Embryonic facial prominence (tissue), 1 donor: ENCODE data around the gene RTL1.

Experiments
- DNase-seq: peaks from one replicate; pipeline ENCODE4 v3.0.0-alpha.2; 2016; ENCODE audit errors: extremely low spot score

The RTL1 gene

GRCh38 chr14:100851586-100851916, 52.0 kb downstream of the RTL1 start:
- DNase-seq: no peak

GRCh38 chr14:100850841-100851585, 52.5 kb downstream of the RTL1 start:
- DNase-seq: no peak

GRCh38 chr14:100849115-100849781, 54.3 kb downstream of the RTL1 start:
- no peak for DNase-seq

- no peak for DNase-seq
These were observed 57.1 kb downstream of the RTL1 start for GRCh38 chr14:100846309-100846859.

GRCh38 chr14:100845341-100845740, 58.2 kb downstream of the RTL1 start:
- DNase-seq: no peak

- no peak for DNase-seq
These were observed 58.7 kb downstream of the RTL1 start for GRCh38 chr14:100844846-100845245.

- DNase-seq: no peak
These were observed 59.1 kb downstream of the RTL1 start for GRCh38 chr14:100844421-100844820.

GRCh38 chr14:100844082-100844408, 59.5 kb downstream of the RTL1 start:
- no peak for DNase-seq

GRCh38 chr14:100842799-100843198, 60.7 kb downstream of the RTL1 start:
- DNase-seq: no peak

GRCh38 chr14:100841761-100842403, 61.6 kb downstream of the RTL1 start:
- DNase-seq: no peak

- DNase-seq: no peak
These were observed 62.3 kb downstream of the RTL1 start for GRCh38 chr14:100841066-100841760.

GRCh38 chr14:100840286-100841065, 63.0 kb downstream of the RTL1 start:
- no peak for DNase-seq

- no peak for DNase-seq
These were observed 63.8 kb downstream of the RTL1 start for GRCh38 chr14:100839681-100840111.

- no peak for DNase-seq
These were observed 64.3 kb downstream of the RTL1 start for GRCh38 chr14:100839315-100839585.

- no peak for DNase-seq
These were observed 64.8 kb downstream of the RTL1 start for GRCh38 chr14:100838493-100839314.

- DNase-seq: no peak
These were observed 65.6 kb downstream of the RTL1 start for GRCh38 chr14:100837805-100838350.

GRCh38 chr14:100836941-100837804, 66.3 kb downstream of the RTL1 start:
- DNase-seq: no peak

- DNase-seq: no peak
These were observed 67.2 kb downstream of the RTL1 start for GRCh38 chr14:100836311-100836805.

- no peak for DNase-seq
These were observed 67.8 kb downstream of the RTL1 start for GRCh38 chr14:100835548-100836310.
